Fibroblast of upper back skin (primary cell): Measurements from ENCODE around the gene ZNF213.
A peak's percentile ranks its signal among the peaks of the same experiment; 100 is the strongest.
"Not testable (repeated sequence)": the region's sequence is repeated elsewhere in the genome, so short reads cannot be mapped to it uniquely, and the experiment has no call there.

ENCODE experiments used
- DNase-seq: peaks from one replicate; pipeline ENCODE4 v3.0.0-alpha.2; 2013

Gene ZNF213

DNA sequence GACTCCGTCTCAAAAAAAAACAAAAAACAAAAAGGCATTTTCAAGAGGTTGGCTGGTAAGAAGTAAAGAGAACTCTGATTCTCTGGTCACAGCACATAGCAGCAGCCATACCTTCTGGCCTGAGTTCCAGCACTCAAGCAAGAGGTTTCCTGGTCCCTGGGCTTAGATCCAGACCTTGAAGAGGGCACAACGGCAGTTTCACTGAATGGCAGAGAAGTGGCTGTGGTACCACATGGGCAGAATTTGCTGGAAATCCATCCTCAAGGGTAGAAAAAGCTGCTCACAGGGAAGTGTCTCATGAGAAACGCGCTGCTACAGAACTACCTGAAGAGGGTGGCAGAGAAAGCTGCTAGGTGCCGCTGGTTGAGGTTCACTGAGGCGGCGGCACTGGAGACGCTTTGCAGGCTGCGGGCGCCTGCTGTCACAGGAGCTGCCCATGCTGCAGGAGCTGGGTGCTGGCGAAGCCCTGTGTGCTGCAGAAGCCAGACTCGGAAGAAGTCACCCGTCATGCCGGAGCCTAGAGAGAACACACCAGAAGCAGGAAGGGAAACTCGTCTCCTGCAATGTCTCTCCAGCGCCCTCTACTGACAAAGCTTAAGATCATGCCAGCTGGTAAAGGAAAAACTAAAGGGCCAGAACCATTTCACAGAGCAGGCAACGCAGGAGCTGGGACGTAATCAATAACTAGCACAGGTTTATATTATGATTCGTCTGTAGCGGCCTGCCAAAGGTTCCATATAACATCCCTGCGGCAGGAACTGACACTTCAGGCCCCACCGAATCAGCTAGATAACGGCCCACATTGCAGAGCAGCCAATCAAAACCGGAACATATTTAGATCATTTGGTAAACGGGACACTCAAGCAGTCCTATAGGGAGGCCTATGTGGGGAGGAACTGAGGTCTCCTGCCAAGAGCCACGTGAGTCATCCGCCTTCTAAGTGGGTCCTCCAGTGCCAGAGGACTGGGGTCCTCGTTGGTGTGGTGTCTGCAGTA lies 5.4 kb upstream of the ZNF213 start:
- peak; percentile 83 for DNase-seq

DNA sequence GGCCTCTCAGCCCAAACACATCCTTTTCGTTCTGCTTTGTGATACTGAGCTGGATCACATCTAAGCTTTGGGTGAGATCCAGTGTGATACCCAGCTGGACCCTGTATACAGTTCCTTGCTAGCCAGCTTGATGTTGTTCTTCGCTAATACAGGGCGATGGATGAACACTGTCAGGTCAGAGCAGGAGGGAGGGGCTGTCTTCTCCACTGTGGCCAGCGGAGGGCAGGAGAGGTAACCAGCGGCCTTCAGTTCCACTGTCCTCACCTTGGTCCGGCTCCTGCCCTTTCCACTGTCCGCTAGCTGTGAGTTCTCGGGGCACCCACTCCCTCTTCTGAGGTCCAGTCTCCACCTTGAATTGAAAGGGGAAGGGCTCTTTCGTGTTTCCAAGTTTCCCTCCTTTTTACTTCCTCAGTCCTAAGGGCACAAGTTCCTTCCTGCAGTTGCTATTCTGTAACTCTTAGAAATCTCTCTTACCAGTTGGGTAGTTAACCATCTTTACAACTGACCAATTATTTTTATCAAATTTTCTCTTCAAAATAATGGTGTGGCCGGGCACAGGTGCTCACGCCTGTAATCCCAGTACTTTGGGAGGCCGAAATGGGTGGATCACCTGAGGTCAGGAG lies 3.0 kb upstream of the ZNF213 start:
- DNase-seq, result no peak

DNA sequence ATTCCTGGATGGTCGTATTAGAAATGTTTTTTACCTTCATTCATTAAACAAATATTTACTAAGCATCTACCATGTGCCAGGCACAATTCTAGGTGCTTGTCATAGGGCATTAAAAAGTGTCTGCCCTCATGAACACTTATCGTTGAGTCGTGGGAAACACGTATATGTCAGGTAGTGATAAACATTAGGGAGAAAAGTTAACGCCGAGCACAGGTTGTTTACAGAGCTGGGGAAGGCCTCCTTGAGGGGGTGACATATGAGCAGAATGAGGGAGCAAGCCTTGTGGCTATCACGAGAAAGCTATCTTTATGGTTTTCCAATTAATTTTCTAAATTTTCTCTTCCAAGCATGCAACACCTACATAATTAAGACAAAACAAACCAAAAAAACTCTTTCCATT lies 985 bp upstream of the ZNF213 start:
- DNase-seq, result no peak

DNA sequence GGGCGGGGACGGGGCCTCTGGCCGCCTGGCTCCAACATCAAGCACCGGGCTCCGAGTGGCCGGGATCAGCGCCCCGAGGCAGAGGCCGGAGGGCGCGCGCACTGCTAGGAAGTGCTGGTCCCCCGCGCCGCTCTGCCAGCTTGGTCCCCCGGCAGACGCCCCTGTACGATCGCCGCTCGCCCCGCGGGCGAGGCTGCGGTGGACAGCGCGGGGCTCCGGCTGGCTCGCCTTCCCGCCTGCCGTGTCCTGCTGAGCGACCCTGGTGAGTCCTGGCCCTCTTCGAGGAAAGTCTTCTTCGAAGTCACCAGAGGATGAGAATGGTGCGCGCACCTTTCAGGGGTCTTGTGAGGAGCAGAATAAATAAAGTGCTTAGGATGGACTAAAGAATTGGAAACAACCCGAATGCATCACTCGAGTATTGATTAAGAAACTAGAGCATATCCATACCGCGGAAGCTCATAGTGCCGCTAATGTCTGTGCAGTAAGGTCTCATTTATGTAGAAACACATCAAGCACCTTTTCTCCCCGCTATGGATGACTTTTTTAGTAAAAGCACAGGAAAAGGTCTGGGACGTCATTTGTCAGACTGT lies 392 bp downstream of the ZNF213 start:
- no peak for DNase-seq

DNA sequence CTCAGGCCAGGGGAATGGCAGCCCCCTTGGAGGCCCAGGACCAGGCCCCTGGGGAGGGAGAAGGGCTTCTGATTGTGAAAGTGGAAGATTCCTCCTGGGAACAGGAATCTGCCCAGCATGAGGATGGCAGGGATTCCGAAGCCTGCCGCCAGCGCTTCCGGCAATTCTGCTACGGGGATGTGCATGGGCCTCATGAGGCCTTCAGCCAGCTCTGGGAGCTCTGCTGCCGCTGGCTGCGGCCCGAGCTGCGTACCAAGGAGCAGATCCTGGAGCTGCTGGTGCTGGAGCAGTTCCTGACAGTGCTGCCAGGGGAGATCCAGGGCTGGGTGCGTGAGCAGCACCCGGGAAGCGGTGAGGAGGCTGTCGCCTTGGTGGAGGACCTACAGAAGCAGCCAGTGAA lies 2.4 kb downstream of the ZNF213 start:
- DNase-seq, result no peak

DNA sequence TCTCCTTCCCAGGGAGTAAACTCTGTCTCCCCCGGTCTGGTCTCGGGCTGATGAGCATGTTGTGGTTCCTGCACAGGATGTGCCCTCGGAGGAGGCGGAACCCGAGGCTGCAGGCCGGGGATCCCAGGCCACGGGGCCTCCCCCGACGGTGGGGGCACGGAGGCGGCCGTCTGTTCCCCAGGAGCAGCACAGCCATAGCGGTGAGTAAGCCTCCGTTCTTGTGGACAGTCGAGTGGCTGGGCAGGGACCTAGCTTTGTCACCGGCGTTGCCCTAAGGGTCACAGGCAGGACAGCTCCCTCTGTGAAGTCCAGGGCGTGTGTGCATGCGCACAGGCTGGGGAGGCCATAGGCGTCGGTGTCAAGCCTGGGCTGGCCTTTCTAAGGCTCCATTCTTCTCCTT lies 3.5 kb downstream of the ZNF213 start:
- no peak for DNase-seq

DNA sequence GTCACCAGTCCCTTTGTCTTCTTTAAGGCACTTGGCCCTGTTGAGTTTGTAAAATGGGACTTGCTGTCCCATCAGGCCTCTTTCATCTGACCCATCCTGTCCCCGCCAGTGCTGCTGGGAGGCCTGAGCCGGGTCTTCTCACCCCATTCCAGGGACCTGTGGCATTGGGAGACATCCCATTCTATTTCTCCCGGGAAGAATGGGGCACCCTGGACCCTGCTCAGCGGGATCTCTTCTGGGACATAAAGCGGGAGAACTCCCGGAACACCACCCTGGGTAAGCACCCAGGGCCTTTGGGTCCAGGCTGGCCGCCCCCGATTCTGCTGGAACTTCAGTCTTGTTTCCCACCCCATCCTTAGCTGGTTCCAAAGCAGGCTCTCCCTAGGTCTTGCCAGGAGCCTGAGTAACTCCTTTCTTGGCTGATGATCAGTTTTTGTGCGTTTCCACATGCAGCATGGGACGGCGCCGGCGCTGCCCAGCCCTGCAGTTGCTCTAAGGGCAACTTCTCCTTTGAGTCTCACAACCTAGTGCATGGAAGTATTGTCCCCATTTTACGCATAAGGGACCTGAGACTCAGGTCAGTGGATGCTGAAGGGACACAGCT lies 4.1 kb downstream of the ZNF213 start:
- no peak for DNase-seq

DNA sequence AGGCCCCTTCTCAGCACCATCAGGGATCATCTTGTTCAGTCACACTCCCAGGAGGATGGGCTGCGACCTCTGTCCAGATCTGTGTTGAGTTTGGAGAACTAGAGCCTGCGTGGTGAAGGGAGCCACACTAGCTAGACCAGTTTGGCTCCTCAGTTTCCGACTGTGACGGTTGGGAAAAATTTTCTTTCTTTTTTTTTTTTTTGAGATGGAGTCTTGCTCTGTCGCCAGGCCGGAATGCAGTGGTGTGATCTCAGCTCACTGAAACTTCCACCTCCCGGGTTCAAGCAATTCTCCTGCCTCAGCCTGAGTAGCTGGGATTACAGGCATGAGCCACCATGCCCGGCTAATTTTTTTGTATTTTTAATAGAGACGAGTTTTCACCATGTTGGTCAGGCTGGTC lies 4.7 kb downstream of the ZNF213 start:
- DNase-seq, result not testable (repeated sequence)

DNA sequence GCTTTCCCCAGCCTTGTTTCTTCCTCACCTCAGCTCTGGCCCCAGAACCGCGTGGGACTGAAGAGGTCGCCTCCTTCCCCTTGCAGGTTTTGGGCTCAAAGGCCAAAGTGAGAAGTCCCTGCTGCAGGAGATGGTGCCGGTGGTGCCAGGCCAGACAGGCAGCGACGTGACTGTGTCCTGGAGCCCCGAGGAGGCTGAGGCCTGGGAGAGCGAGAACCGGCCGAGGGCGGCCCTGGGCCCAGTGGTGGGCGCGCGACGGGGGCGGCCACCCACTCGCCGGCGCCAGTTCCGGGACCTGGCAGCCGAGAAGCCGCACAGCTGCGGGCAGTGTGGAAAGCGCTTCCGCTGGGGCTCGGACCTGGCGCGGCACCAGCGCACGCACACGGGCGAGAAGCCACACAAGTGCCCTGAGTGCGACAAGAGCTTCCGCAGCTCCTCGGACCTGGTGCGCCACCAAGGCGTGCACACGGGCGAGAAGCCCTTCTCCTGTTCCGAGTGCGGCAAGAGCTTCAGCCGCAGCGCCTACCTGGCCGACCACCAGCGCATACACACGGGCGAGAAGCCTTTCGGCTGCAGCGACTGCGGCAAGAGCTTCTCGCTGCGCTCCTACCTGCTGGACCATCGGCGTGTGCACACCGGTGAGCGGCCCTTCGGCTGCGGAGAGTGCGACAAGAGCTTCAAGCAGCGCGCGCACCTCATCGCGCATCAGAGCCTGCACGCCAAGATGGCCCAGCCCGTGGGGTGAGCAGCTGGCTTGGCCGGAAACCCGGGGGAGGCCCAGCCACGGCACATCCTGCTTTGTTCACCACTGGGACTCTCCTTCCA lies 6.0 kb downstream of the ZNF213 start:
- DNase-seq, result no peak

DNA sequence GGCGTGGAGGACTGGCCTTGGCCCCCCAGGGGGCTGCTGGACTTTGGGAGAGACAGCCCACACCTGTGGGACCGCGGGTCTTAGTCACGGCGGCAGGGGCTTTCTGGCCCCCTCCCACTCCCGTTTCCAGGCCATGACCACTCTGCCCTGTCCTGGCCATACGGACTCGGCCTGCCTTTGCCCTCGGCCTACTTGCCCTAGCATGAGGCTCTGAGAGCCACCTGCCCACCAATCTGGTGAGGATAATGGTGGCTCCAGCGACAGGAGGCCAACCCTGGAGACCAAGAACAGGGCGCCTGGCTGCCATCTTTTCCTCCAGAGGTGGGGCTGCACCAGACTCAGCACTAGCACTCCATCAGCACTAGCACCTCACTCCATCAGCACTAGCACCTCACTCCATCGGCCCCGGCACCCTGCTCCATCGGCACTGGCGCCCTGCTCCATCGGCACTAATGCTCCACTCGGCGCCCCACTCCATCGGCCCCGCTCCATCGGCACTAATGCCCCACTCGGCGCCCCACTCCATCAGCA lies 7.0 kb downstream of the ZNF213 start:
- DNase-seq, result no peak

DNA sequence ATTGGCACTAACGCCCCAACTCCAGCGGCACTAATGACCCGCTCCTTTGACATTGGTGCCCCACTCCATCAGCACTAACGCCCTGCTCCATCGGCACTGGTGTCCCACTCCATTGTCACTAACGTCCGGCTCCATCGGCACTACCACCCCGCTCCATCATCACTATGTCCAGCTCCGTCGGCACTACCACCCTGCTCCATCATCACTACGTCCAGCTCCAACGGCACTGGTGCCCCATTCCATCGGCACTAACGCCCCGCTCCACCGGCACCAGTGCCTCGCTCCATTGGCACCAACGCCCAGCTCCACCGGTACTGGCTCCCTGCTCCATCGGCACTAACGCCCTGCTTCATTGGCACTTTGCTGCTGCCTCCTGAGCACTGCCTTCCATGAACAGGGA lies 7.5 kb downstream of the ZNF213 start:
- DNase-seq, result no peak

DNA sequence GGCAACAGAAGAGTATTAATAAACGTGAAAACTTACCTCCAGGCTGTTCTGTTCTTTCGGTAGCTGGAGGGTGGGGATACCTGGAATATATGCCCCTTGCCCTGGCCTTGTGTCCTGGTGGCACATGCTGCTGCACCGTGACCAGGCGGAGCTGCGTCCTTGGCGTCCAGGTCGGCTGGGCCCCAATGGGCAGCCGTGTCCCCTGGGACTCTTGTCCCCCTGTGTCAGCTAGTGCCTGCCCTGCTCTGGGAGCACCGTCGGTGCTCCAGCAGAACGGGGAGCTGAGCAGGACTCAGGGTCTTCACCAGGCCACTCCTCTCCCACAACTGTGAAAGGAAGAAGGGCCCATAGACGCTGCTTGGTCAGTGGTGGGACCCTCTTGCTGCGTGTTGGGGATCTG lies 7.9 kb downstream of the ZNF213 start:
- DNase-seq, result no peak

DNA sequence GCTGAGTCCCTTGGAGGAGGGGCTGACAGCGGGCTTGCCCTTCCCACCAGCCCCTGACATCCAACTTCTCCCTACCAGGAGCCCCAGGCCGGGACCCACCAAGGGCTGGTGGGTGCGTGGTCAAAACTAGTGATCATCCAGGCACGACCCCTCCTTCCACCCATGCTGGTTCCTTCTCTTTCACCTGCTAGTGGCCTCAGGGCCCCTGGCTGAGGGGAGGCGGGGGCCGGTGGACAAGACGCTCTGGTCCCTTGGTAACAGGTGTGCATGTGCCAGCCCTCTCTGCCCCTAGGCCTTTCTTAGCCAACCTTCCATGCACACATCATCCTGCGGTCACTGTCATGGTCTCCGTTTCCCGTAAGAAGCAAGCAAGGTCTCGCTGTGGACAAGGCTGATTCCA lies 8.4 kb downstream of the ZNF213 start:
- DNase-seq, result no peak

DNA sequence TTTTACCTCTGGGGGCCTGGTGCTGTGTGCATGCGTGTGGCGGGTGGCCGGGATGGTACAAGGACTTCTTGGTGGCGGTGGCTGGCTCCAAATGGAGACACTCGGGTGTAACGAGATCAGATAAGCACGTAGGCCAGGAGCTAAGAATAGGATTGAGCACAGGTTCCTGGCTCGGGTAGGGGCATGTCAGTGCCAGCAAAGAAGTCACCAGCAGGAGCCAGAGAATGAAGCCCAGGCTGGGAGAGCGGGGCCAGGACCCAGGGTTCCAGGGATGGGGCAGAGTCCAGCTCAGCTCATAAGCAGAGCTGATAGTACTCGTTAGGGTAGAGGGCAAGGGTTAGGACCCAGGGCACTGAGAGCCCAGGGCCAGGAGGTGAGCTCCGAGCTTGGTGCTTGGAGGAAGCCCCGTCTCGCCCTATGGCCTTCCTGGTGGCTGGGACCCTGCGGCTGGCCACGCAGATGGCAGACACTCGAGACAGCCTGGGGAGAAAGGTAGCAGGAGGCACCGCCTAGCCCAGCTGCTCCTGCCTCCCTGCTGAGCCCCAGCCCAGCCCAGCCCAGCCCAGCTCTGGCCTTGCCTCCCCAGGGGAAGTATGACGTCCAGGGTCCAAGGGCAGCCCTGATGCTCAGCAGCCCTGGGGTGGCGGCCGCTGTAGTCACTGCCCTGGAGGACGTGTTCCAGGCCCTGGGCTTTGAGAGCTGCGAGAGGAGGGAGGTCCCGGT lies 8.9 kb downstream of the ZNF213 start:
- DNase-seq, result no peak

DNA sequence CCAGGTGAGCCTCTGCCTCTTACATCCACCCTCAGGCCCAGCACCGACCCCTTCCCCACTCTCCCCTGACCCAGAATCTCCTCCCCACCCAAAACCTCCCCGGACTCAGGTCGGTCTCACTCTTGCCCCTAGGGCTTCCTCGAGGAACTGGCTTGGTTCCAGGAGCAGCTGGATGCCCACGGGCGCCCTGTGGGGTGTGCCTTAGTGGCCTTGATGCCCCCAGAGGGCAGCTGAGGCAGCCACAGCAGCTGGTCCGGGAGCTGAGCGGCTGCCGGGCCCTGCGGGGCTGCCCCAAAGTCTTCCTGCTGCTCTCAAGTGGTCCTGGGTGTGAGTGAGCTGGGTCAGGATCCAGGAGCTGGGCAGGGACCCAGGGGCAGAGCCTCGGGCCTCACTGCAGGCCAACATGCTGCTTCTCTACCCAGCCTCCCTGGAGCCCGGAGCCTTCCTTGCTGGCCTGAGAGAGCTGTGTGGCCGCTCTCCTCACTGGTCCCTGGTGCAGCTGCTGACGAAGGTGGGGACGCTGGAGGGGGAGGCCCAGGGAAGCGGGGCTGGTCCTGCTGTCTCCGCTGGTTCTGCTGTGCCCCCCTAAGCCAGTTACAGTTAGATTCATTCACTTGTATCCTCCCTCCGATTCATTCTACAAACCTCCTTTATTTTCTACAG lies 9.6 kb downstream of the ZNF213 start:
- no peak for DNase-seq

DNA sequence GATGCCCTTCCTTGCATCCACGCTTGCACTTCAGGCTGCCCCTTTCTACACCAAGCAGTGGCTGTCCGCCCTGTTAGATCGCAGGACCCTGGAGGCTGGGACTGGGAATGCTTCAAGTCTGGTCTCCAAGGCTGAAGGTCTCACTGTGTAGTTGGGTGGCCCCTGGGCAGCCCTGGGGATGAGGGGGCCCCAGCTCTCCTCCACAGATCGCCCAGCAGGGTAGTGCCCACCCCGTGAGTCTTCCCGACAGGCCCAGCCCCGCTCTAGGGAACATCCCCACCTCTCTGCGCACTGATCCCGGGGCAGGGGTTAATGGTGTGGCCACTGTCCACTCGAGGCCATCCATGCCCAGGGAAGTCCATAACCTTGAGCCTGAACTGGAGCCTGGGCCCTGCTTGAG lies 10.3 kb downstream of the ZNF213 start:
- no peak for DNase-seq

DNA sequence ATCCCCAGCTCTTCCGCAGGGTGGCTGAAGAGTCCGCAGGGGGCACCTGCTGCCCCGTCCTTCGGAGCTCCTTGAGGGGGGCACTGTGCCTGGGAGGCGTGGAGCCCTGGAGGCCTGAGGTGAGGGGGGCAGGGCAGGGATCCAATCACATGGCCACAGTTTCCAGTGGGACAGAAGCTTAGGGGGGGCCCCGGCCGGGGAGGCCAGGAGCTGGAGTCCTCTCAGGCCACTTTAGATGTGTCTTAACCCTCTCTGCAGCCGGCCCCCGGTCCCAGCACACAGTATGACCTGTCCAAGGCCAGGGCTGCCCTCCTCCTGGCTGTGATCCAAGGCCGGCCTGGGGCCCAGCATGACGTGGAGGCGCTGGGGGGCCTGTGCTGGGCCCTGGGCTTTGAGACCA lies 10.8 kb downstream of the ZNF213 start:
- DNase-seq, result no peak

DNA sequence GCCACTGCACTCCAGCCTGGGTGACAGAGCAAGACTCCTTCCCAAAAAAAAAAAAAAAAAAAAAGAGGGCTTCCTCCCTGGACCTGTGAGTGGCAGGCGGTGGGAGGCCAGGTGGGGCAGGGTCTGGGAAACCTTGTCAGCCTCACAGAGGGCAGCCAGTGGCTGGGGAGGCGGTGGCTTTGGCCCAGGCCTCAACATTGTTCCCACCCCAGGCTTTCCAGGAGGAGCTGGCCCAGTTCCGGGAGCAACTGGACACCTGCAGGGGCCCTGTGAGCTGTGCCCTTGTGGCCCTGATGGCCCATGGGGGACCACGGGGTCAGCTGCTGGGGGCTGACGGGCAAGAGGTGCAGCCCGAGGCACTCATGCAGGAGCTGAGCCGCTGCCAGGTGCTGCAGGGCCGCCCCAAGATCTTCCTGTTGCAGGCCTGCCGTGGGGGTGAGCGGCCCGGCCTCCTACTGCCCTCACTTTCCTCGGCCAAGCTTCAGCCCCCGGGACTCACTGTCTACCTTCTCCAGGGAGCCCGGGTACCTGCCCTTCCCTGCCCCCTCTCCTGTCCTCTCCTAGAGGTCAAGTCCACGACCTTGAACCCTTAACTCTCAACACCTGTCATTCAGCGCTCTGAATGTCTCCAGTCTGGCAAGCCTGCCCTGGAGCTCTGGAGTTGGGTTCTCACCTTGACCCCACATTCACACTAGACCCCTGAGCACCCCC lies 12.4 kb downstream of the ZNF213 start:
- DNase-seq, result no peak

DNA sequence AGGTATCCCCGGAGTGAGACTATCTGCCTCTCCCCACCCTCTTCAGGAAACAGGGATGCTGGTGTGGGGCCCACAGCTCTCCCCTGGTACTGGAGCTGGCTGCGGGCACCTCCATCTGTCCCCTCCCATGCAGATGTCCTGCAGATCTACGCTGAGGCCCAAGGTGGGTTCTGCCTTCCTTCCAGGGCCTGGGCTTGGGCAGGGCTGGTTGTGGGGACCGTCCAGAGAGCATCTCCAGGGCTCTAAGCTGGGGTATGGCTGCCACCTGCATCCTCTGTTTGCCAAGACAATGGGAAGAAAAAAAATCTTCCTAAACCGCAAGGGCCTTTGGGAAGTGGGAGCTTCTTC lies 12.9 kb downstream of the ZNF213 start:
- DNase-seq, result no peak
